Transverse colon (tissue), 4 donors: Measurements from ENCODE around the gene CDCA8. TPM values are rescaled to one million over a fixed set of nuclear protein-coding genes. Genes with fewer than 3 reads are reported as not detected.

ENCODE experiments used
- DNase-seq: peaks from one replicate; pipeline ENCODE4 v3.0.0-alpha.2; 2019
- H3K27ac ChIP-seq, 4 donors: fragments of 200-600 bp; sonication (generic); 2 replicates each; pipeline ENCODE4 v1.5.1; 2016 to 2018; ENCODE audit warnings: inconsistent platforms in 4 of 4
- H3K27me3 ChIP-seq: fragments of 200-600 bp; sonication (generic); 2 replicates; pipeline ENCODE4 v1.5.1; 2017; ENCODE audit warnings: inconsistent platforms
- H3K36me3 ChIP-seq, 4 donors: fragments of 200-600 bp; sonication (generic); 2 replicates each; pipeline ENCODE4 v1.5.1; 2017 to 2019; ENCODE audit warnings: inconsistent platforms in 4 of 4
- H3K4me1 ChIP-seq, 4 donors: fragments of 200-600 bp; sonication (generic); 2 replicates each; pipeline ENCODE4 v1.5.1; 2017 to 2020; ENCODE audit warnings: inconsistent platforms in 4 of 4
- H3K4me3 ChIP-seq, 4 donors: fragments of 200-600 bp; sonication (generic); 1 replicate in 1 of 4; 2 replicates in 3 of 4; pipeline versions ENCODE4 v1.5.1 to v1.6.1; 2017 to 2019; ENCODE audit warnings: inconsistent platforms in 4 of 4
- H3K9me3 ChIP-seq, 2 donors: fragments of 200-600 bp; sonication (generic); 2 replicates each; pipeline ENCODE4 v1.5.1; 2017 to 2019; ENCODE audit warnings: inconsistent platforms in 2 of 2
- EP300 ChIP-seq: sonication (generic); formaldehyde crosslinking; IDR thresholded peaks from one replicate; pipeline ENCODE4 v1.6.1; 2017; ENCODE audit warnings: antibody characterized with exemption, low read depth
- POLR2A ChIP-seq: fragments of 450-650 bp; IDR thresholded peaks from one replicate; pipeline ENCODE4 v1.6.1; 2016; ENCODE audit warnings: antibody characterized with exemption, mild to moderate bottlenecking, moderate library complexity
- POLR2AphosphoS5 ChIP-seq, 3 donors: sonication (generic); formaldehyde crosslinking; IDR thresholded peaks; one replicate each; pipeline ENCODE4 v1.6.1; 2016; ENCODE audit warnings: antibody characterized with exemption in 3 of 3
- WGBS, 2 donors: methylation state at CpG; one replicate each; pipeline ENCODE4 v1.1.5; 2018; ENCODE audit warnings: low coverage in 1 of 2; 5-methylcytosine and 5-hydroxymethylcytosine counted together
- in situ Hi-C, 4 donors: fragments of 200-750 bp; cut with MboI; loops; one replicate each; pipeline versions ENCODE4 v1.15.0 to v1.15.1; 2017; ENCODE audit warnings: low sequenced_read_pairs in 3 of 4, low pct_ligation_motif_present in 1 of 4, low pct_unique_long_range_greater_than_20kb in 1 of 4
- intact Hi-C: fragments of 100-400 bp; cut with DNase I; formaldehyde crosslinking; loops from one replicate; pipeline ENCODE4 v1.15.1; 2023; ENCODE audit warnings: low total_unique reads
- total RNA-seq, 4 donors: library from RNA; depleted of rRNA; stranded (reverse); fragments of >200 nt; gene quantifications; one replicate each; pipeline ENCODE4 v1.1.0, GENCODE V29; 2016
- TF ChIP-seq, protein P1 (sequence below), 5 experiments: fragments of 200-600 bp in 3 of 5; fragments of 450-650 bp in 2 of 5; sonication (generic) in 3 of 5; IDR thresholded peaks; 1 replicate in 2 of 5; 2 replicates in 3 of 5; pipeline ENCODE4 v1.5.1; 2016 to 2017; ENCODE audit warnings: antibody characterized with exemption in 5 of 5, inconsistent platforms in 3 of 5, mild to moderate bottlenecking in 2 of 5, moderate library complexity in 1 of 5

The CDCA8 gene
- total RNA-seq, 4 donors from 2014 or later = 2.0 to 5.7 (median 2.1) TPM; not detected in 1

DNA sequence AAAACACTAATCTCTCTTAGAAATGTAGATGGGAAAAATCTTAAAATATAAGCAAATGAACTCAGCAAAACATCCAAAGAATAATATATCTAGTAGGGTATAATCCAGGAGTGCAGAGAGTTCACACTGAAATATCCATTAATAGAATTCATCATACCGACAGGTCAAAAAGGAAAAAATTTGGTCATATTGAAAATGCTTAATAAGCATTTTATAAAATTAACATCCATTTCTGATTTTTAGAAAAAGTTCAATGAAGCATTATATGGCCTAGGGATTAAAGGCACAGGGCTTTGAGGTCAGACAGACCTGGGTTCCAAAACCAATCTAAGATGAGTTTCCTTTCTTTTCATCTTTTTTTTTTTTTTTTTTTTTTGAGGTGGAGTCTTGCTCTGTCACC is 56.2 kb downstream of the CDCA8 start:
- no peak for DNase-seq
- intact Hi-C loops (no loop called here), in situ Hi-C loops (no loop called here)
- no peak overlapping the region for H3K4me3 ChIP-seq
- H3K9me3 ChIP-seq = peaks cover 0 to 5% of the 10 kb centered on the region in 2 donors
- peaks cover 0 to 14% (median 6%) of the 10 kb centered on the region in 4 donors for H3K4me1 ChIP-seq
- H3K27ac ChIP-seq = no peak overlapping the region
- H3K27me3 ChIP-seq = peaks cover 54% of the 10 kb centered on the region
- H3K36me3 ChIP-seq = no peaks in the 10 kb centered on the region
- no peak for TF ChIP-seq POLR2A
- TF ChIP-seq, protein P1, sequence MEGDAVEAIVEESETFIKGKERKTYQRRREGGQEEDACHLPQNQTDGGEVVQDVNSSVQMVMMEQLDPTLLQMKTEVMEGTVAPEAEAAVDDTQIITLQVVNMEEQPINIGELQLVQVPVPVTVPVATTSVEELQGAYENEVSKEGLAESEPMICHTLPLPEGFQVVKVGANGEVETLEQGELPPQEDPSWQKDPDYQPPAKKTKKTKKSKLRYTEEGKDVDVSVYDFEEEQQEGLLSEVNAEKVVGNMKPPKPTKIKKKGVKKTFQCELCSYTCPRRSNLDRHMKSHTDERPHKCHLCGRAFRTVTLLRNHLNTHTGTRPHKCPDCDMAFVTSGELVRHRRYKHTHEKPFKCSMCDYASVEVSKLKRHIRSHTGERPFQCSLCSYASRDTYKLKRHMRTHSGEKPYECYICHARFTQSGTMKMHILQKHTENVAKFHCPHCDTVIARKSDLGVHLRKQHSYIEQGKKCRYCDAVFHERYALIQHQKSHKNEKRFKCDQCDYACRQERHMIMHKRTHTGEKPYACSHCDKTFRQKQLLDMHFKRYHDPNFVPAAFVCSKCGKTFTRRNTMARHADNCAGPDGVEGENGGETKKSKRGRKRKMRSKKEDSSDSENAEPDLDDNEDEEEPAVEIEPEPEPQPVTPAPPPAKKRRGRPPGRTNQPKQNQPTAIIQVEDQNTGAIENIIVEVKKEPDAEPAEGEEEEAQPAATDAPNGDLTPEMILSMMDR (IDR thresholded peaks at IDR 0.05) = no peak
- 88 to 90% methylated on average over 1 of the region's 1 CpG for WGBS, 2 donors

DNA sequence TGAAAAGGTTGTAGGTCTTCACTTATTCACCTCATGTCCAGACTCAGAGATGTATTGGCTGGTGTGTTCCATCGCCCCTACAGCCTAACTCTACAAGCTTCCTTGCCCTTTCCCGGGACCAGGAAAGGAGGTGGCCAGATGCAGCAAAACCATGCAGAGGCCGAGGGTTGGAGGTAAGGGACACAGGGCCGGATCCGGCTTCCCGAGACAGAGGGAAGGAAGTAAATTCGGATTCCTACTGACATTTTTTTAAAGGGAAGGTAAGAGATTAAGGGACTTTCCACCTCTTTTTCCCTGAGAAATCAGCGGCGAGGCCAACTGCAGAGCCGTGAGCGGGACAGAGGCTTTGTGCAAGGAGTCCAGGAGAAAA is 59.9 kb downstream of the CDCA8 start:
- in situ Hi-C loops (no loop called here), intact Hi-C loops (no loop called here)
- no peak for TF ChIP-seq POLR2A
- TF ChIP-seq EP300 = no peak
- TF ChIP-seq, protein P1 (IDR thresholded peaks at IDR 0.05) = no peak
- no peak for TF ChIP-seq POLR2AphosphoS5 (IDR thresholded peaks at IDR 0.05)
- Histone ChIP-seq H3K36me3 (no peaks in the 10 kb centered on the region), H3K4me1 (peaks cover 0 to 21% (median 8%) of the 10 kb centered on the region in 4 donors), H3K9me3 (no peaks in the 10 kb centered on the region), H3K4me3 (peak overlapping the region; percentile 16 to 58 (median 52)), H3K27me3 (peaks cover 86% of the 10 kb centered on the region), H3K27ac (peak overlapping the region in 3 of 4 donors; percentile 34 to 62 (median 41))
- no peak for DNase-seq
- WGBS, 2 donors = 5 to 24% methylated on average over 4 to 11 of the region's 11 CpGs

DNA sequence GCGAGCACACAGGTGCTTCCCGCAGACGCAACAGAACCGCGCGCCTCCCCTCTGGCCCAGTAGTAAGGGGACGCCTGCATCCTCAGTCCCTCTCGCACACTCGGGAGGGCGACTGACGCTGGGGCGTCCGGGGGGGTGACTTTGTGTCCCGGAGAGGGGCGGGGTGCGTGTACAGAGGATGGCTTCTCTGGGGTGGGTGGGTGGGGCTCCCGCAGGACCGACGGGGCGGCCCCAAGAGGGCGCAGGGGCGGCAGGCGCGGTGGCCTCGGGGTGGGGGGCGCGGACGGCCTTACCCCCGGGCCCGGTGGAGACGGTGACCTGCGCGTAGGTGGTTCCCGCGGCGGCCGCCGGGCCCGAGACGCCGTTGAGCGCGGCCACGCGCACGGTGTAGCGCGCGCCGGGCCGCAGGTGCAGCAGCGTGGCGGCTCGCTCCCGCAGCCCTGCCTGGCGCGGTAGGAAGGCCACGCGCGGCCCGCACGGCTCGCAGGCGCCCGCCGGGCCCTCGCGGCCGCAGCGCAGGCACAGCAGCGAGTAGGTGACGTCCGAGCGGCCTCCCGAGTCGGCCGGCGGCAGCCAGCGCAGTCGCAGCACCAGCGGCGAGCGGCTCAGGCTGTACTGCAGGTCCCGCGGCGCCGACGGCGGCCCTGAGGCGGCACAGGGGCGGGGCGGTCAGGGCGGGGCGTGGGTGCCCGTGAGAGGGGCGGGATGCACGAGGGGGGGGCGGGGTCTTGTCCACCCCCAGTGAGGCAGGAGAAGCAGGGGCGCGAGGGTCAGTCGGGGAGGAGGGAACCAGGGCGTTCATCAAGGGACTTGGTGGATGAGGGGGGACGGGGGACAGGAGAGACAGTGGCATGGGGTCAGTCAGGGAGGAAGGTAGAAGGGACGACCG is 60.5 kb downstream of the CDCA8 start:
- H3K9me3 ChIP-seq = no peaks in the 10 kb centered on the region
- WGBS, 2 donors = 0 to 1% methylated on average over 9 to 69 of the region's 105 CpGs
- peak in 2 of 3 donors; percentile 29 to 37 for TF ChIP-seq POLR2AphosphoS5 (IDR thresholded peaks at IDR 0.05)
- TF ChIP-seq EP300 = no peak
- TF ChIP-seq, protein P1 (IDR thresholded peaks at IDR 0.05) = no peak
- no peak for TF ChIP-seq POLR2A
- H3K4me3 ChIP-seq = peak overlapping the region; percentile 16 to 58 (median 52)
- DNase-seq = peak; percentile 54
- peaks cover 85% of the 10 kb centered on the region for H3K27me3 ChIP-seq
- peak overlapping the region in 3 of 4 donors; percentile 34 to 62 (median 41) for H3K27ac ChIP-seq
- in situ Hi-C loops = no loop called here
- intact Hi-C loops = no loop called here
- no peaks in the 10 kb centered on the region for H3K36me3 ChIP-seq
- H3K4me1 ChIP-seq = peaks cover 0 to 21% (median 8%) of the 10 kb centered on the region in 4 donors

DNA sequence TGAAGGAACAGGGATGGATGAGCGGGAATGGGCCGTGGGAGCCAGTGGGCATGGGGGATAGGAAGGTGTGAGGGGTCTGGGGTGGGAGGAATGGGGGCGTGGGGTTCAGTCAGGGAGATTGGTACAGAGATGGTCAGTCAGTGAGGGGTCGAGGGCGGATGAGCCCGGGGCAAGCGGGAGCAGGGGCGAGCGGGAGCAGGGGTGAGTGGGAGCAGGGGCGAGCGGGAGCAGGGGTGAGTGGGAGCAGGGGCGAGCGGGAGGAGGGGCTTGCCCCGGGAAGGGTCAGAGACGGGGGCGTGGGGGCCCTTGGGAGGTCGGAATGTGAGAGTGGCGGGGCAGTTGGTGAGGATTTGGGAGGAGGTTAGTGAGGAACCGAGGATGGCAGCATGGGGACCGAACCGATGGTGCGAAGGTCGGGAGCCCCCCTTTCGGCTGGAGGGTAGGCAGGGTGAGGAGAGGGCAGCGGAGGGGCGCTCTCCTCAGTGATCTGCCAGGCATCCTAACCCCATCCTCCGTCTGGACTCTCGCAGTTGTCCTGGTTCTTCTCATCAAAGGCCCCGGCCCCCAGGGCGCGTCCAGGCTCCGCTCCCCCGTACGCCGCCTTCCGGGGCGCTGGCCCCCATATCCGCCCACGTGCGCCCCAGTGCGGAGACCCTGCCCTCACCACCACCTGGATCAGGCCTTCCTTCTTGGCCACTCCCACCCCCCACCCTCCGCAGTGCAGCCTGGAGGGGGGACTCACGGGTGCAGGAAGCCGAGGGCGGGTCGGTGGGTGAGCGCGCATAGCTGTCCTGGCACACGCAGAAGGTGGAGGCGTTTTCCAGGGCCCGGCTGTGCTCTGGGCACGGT is 61.4 kb downstream of the CDCA8 start:
- DNase-seq = no peak
- intact Hi-C loops (no loop called here), in situ Hi-C loops (no loop called here)
- Histone ChIP-seq H3K27me3 (peaks cover 94% of the 10 kb centered on the region), H3K4me3 (peak overlapping the region in 2 of 4 donors; percentile 52 to 58), H3K4me1 (peaks cover 0 to 21% (median 8%) of the 10 kb centered on the region in 4 donors), H3K9me3 (no peaks in the 10 kb centered on the region), H3K27ac (no peak overlapping the region), H3K36me3 (no peaks in the 10 kb centered on the region)
- TF ChIP-seq EP300 (no peak), POLR2AphosphoS5 (IDR thresholded peaks at IDR 0.05) (no peak), POLR2A (no peak)
- TF ChIP-seq, protein P1 (IDR thresholded peaks at IDR 0.05) = no peak
- 0 to 17% methylated on average over 4 to 50 of the region's 52 CpGs for WGBS, 2 donors
